GM21723 (cell line): Measurements from ENCODE around the gene MROH2A.
A peak's percentile ranks its signal among the peaks of the same experiment; 100 is the strongest.

Experiments used
- ATAC-seq: cut with Tn5 transposase; IDR thresholded peaks from one replicate; pipeline ENCODE4 v1.9.1; 2021; ENCODE audit warnings: mild to moderate bottlenecking, moderate library complexity; ENCODE audit not compliant: unreplicated experiment

Gene MROH2A

DNA sequence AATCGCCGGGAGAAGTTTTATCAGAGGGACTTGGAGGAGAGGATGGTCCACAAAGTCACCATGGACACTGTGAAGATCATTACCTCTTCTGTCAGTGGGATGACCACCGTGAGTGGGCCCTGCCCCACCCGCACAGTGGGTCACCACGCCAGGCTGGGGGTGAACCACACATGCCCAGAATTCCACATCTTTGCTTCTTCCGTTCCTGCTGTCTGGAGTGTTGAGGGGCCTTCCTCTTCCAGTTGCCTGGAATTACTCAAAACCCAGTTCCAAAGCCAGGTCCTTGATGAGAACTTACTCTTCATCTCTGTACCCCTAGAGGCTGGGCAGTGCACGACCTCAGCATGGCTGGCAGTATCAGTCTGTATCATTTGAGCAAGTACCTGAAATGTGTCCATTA lies 22.1 kb downstream of the MROH2A start:
- ATAC-seq = no peak

GRCh38 chr2:233801357-233802131 lies 23.4 kb downstream of the MROH2A start:
- ATAC-seq = peak; percentile 65

GRCh38 chr2:233802132-233802815 lies 24.1 kb downstream of the MROH2A start:
- ATAC-seq = no peak

- no peak for ATAC-seq
Measured at GRCh38 chr2:233803292-233803911, 25.3 kb downstream of the MROH2A start.

- ATAC-seq = no peak
Measured at GRCh38 chr2:233803994-233804393, 25.9 kb downstream of the MROH2A start.

DNA sequence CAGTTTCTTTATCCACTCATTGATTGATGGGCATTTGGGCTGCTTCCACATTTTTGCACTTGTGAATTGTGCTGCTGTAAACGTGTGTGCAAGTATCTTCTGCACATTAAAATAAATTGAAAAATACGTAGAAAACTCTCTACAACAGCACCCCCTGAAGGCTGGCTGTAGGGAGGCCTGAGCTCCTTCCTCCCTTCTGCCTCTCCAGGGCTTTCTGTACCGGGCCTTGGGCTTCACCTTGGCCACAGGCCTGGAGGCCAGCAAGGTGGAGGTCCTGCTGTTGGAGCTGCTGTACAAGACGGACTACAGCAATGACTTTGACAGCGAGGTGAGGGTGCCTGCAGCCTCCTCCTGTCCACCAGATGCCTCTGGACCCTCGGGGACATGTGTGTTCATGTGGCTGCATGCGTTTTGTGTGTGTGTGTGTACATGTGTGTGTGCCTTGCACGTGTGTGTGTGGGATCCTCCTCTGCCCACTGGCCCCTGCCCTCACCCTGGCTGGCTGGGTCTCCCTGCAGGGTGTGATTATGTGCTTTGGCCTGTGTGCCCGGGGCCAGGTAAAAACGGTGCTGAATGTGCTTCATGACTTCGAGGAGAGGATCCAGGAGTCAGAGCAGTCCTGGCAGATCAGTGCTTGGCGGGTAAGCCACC lies 29.2 kb downstream of the MROH2A start:
- ATAC-seq = no peak

GRCh38 chr2:233807966-233808935 lies 30.1 kb downstream of the MROH2A start:
- no peak for ATAC-seq

GRCh38 chr2:233810385-233810784 lies 32.3 kb downstream of the MROH2A start:
- ATAC-seq = no peak

DNA sequence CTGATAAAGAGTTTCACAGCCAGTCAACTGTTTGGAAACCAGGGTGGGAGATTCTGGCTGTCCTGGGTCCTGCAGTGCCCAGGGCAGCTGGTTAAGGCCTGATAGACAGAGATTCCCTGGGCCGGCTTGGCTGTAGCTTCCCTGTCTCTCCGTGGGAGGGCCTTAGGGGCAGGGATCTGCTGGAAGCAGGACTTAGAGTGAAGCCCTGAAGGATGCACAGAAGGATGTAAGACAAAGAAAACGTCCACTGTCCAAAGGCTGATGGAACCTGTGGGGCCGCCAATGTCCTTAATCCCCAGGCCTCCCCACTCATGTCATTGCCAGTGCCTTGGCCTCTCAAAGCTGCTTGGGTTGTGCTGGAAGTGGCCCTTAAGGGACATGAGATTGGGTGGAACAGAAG lies 33.0 kb downstream of the MROH2A start:
- no peak for ATAC-seq

DNA sequence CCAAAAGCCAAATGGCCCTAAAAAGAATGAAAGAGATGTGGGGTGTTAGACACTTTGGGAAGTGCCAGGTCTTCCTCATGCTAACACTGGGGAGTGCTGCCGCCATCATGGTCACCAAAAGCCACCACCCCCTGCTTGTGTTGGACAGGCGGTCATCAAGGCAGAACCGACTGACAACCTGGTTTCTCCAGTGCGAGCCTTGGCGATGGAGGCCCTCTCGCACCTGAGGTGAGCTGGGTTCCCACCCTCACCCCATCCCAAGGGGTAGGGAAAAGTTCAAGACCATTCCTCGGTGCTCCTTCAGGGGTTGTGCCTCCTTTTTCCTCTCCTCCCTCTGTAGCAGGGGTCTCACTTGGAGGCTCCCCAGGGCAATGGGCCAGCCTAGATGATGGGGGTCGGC lies 33.6 kb downstream of the MROH2A start:
- no peak for ATAC-seq

- no peak for ATAC-seq
Measured at GRCh38 chr2:233813236-233814055, 35.3 kb downstream of the MROH2A start.

DNA sequence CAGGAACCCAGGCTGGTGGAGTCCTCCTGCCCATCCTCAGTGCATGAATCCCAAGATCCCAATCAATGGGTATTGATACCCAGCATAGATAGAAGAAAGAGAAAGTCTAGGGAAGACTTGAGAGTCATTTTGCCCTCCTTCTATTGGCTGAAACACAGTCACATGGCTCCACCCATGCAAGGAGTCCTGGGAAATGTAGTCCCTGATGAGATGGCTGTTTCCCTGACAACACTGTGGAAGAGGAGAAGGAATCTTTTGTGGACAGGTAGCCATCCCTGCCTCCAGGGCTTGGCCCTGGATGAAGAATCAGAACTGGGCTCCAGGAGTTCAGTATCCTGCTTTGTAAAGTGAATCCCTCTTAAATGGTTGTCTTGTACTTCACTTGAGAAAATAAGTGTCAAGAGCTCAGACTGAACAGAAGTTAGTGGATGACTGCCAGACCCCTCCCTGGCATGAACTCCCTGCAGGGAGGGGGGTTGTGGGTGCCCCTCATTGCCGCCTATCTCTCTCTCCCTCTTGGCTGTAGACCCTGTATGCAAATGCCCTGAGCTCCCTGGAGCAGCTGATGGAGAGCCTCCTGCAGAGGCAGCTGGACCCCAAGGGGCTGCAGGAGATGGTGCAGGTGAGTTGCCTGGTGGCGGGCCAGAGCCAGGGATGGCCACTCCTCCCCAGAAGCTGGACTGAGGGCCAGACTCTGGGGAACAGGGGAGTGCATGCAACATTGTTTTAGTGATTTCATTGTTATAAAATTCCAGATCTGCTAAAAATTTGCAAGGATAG lies 36.1 kb downstream of the MROH2A start:
- ATAC-seq = no peak

GRCh38 chr2:233815861-233816260 lies 37.7 kb downstream of the MROH2A start:
- no peak for ATAC-seq

GRCh38 chr2:233816334-233816733 lies 38.2 kb downstream of the MROH2A start:
- no peak for ATAC-seq

GRCh38 chr2:233816771-233817170 lies 38.6 kb downstream of the MROH2A start:
- no peak for ATAC-seq

GRCh38 chr2:233817361-233817911 lies 39.3 kb downstream of the MROH2A start:
- ATAC-seq = no peak

DNA sequence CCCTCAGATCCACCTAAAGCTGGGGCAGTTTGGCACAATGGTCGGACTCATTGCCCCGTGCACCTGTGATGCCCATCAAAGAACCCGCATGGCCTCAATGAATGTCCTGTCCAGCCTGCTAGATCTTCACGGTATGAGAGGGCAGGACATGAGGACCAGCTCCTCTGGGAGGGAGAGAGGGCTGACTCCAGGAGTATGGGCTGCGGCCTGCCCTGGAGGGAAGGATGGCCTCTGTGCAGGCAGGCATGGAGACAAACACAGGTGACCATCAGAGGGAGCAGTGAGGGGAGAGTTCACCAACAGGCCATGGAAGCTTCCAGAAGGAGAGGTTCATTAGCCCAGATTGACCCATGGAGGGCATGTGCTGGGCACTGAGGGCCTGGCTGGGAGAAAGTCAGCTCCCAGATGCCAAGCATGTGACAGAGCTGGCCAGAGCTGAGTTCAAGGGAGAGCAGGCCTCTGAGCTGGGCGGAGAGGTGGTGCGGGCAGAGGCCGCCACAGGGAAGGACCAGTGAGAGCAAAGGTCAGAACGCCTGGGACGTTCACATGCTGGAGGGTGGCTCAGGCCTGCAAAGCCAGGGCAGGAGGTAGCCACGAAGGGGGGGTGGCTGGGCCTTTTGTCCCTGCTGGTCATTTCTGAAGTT lies 40.0 kb downstream of the MROH2A start:
- ATAC-seq = no peak
